ENCODE results near the gene ACP6. TPM values are rescaled to one million over a fixed set of nuclear protein-coding genes. Genes with fewer than 3 reads are reported as not detected.

Gene ACP6
- total RNA-seq, 2 donors from 2014 or later = 10.8 to 11.4 TPM

DNA sequence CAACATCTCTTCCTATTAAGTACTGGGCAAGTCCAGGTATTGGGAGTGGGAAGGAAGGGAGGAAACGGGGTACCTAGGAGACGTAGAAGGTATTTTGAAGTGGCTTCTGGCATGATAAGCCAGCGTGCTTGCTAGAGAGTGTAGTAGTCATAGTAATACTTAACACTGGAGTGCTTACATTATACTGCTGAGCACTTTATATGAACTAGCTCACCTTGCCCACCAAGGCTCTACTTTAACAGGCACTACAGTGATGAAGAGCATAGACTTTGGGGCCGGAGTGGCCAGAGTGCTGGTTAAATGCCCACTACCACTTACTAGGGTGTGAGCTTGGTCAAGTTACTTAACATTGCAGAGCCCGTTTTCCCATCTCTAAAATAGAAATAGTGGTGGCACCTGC, 61.7 kb downstream of the ACP6 start:
- Histone ChIP-seq H3K4me1 (ENCODE audit: control insufficient read depth in 1 of 2, low read depth in 2 of 2) (peaks cover 11 to 49% of the 10 kb centered on the region in 2 donors), H3K36me3 (peaks cover 7% of the 10 kb centered on the region), H3K27me3 (replicated peaks; ENCODE audit: insufficient read depth) (no peaks in the 10 kb centered on the region), H3K9me3 (no peaks in the 10 kb centered on the region), H3K4me3 (no peak overlapping the region), H3K27ac (no peak overlapping the region)
- TF ChIP-seq CTCF (IDR thresholded peaks at IDR 0.05) = no peak
- DNase-seq (ENCODE audit: low spot score) (no peak), ATAC-seq (ENCODE audit: insufficient number of reproducible peaks, low FRiP score, low read depth) (no peak)

DNA sequence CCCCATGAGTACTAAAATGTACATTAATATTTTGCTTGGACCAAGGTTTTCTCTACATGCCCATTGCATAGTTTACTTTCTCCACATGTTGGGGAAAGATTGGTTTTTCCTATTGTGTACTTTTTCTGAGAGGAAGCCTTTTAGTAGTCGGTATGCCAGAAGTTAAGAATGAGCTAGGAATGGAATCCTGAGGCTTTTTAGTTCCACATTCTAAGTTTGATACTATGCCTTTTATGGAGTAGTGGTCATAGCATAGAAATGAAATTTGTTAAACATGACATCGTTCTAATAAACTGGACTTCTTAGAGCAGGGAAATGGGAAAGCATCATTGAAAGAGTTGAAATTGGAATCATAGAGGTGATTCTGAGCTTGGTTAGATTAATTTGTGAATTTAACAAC, 64.7 kb downstream of the ACP6 start:
- no peaks in the 10 kb centered on the region for H3K27me3 ChIP-seq (replicated peaks; ENCODE audit: insufficient read depth)
- no peaks in the 10 kb centered on the region for H3K9me3 ChIP-seq
- ATAC-seq (ENCODE audit: insufficient number of reproducible peaks, low FRiP score, low read depth) (peak; percentile 63), DNase-seq (ENCODE audit: low spot score) (no peak)
- H3K4me1 ChIP-seq (ENCODE audit: control insufficient read depth in 1 of 2, low read depth in 2 of 2) = peaks cover 14 to 62% of the 10 kb centered on the region in 2 donors
- H3K27ac ChIP-seq = peak overlapping the region; percentile 60 to 80
- H3K4me3 ChIP-seq = no peak overlapping the region
- TF ChIP-seq CTCF (IDR thresholded peaks at IDR 0.05) = no peak
- H3K36me3 ChIP-seq = no peaks in the 10 kb centered on the region

GRCh38 chr1:147603986-147604385, 66.3 kb downstream of the ACP6 start:
- no peak for TF ChIP-seq CTCF (IDR thresholded peaks at IDR 0.05)
- DNase-seq (ENCODE audit: low spot score) (no peak), ATAC-seq (ENCODE audit: insufficient number of reproducible peaks, low FRiP score, low read depth) (no peak)
- Histone ChIP-seq H3K36me3 (no peaks in the 10 kb centered on the region), H3K4me3 (no peak overlapping the region), H3K27ac (peak overlapping the region; percentile 60 to 80), H3K27me3 (replicated peaks; ENCODE audit: insufficient read depth) (no peaks in the 10 kb centered on the region), H3K9me3 (no peaks in the 10 kb centered on the region), H3K4me1 (ENCODE audit: control insufficient read depth in 1 of 2, low read depth in 2 of 2) (peaks cover 12 to 49% of the 10 kb centered on the region in 2 donors)

GRCh38 chr1:147600119-147601111, 69.9 kb downstream of the ACP6 start:
- DNase-seq (ENCODE audit: low spot score) (peak; percentile 19), ATAC-seq (ENCODE audit: insufficient number of reproducible peaks, low FRiP score, low read depth) (peak; percentile 22)
- no peaks in the 10 kb centered on the region for H3K36me3 ChIP-seq
- H3K27ac ChIP-seq = peak overlapping the region; percentile 70 to 78
- no peak for TF ChIP-seq CTCF (IDR thresholded peaks at IDR 0.05)
- peak overlapping the region; percentile 93 for H3K4me3 ChIP-seq
- H3K4me1 ChIP-seq (ENCODE audit: control insufficient read depth in 1 of 2, low read depth in 2 of 2) = peaks cover 16 to 44% of the 10 kb centered on the region in 2 donors
- H3K9me3 ChIP-seq = no peaks in the 10 kb centered on the region
- H3K27me3 ChIP-seq (replicated peaks; ENCODE audit: insufficient read depth) = no peaks in the 10 kb centered on the region

DNA sequence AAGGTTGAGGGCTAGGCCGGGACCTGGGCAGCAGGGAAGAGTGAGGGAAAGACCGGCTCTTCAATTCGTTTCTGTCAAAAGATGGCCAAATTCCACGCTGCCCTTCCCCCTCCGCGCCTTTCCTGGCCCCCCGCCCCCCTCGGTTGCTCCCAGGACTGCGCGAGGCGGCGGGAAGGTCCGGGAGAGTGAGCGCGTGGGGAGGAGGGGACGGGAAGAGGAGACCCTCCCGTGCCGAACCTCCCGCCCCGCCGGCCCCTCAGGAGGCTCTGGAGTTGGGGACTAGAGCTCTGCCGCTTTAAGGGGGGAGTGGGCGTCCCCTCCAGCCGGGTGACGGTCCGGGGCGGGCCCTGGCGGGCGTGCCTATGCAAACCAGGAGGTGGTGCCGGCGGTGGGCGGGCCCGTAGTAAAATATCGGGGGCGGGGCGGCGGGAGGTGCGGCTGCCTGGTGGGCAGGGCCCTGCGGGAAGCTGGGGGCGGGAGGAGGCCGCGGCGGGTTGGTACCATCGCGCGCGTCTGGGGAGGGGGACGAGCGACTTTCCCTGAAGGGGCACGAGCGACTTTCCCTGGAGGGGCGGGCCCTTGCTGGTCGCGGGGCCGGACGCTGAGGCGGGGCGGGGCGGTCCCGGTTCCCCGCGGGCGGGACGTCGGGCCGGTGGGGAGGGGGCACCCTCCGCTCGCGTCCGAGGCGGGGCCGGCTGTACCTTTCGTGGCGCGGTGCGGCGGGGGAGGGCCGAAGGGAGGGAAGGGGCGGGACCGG, 70.8 kb downstream of the ACP6 start:
- DNase-seq (ENCODE audit: low spot score) (peak; percentile 93), ATAC-seq (ENCODE audit: insufficient number of reproducible peaks, low FRiP score, low read depth) (peak; percentile 93)
- peak overlapping the region; percentile 93 for H3K4me3 ChIP-seq
- TF ChIP-seq CTCF (IDR thresholded peaks at IDR 0.05) = peak; percentile 7
- no peaks in the 10 kb centered on the region for H3K9me3 ChIP-seq
- peak overlapping the region; percentile 84 to 87 for H3K27ac ChIP-seq
- H3K36me3 ChIP-seq = no peaks in the 10 kb centered on the region
- peaks cover 12 to 35% of the 10 kb centered on the region in 2 donors for H3K4me1 ChIP-seq (ENCODE audit: control insufficient read depth in 1 of 2, low read depth in 2 of 2)
- H3K27me3 ChIP-seq (replicated peaks; ENCODE audit: insufficient read depth) = no peaks in the 10 kb centered on the region

Measured in thoracic aorta (tissue), 2 donors.